ENCODE measurements around the gene FBXO10.

Gene FBXO10

GRCh38 chr9:37508135-37508833 is 67.9 kb downstream of the FBXO10 start:
- no peak for DNase-seq (ENCODE audit: low spot score in 2 of 2)
- in situ Hi-C loops (cut with MboI; ENCODE audit: low sequenced_read_pairs): no loop called here
- Histone ChIP-seq H3K36me3 (replicated peaks) (peaks cover 40% of the 10 kb centered on the region), H3K4me3 (no peak overlapping the region), H3K4me1 (no peaks in the 10 kb centered on the region), H3K27me3 (ENCODE audit: low read depth) (no peaks in the 10 kb centered on the region), H3K9me3 (no peaks in the 10 kb centered on the region)

- Histone ChIP-seq H3K9me3 (no peaks in the 10 kb centered on the region), H3K36me3 (replicated peaks) (peaks cover 47% of the 10 kb centered on the region), H3K4me1 (no peaks in the 10 kb centered on the region), H3K4me3 (no peak overlapping the region), H3K27me3 (ENCODE audit: low read depth) (no peaks in the 10 kb centered on the region)
- no peak for DNase-seq (ENCODE audit: low spot score in 2 of 2)
- in situ Hi-C loops (cut with MboI; ENCODE audit: low sequenced_read_pairs): no loop called here
Measured at GRCh38 chr9:37507566-37508134, 68.5 kb downstream of the FBXO10 start.

GRCh38 chr9:37504605-37505004 is 71.6 kb downstream of the FBXO10 start:
- in situ Hi-C loops (cut with MboI; ENCODE audit: low sequenced_read_pairs): no loop called here
- no peaks in the 10 kb centered on the region for H3K9me3 ChIP-seq
- peaks cover 72% of the 10 kb centered on the region for H3K36me3 ChIP-seq (replicated peaks)

GRCh38 chr9:37503736-37504135 is 72.4 kb downstream of the FBXO10 start:
- in situ Hi-C loops (cut with MboI; ENCODE audit: low sequenced_read_pairs): no loop called here

More at GRCh38 chr9:37504605-37505004, 71.6 kb downstream of the FBXO10 start:
- DNase-seq (ENCODE audit: low spot score in 2 of 2): no peak
- no peaks in the 10 kb centered on the region for H3K4me1 ChIP-seq
- H3K27me3 ChIP-seq (ENCODE audit: low read depth): no peaks in the 10 kb centered on the region
- no peak overlapping the region for H3K4me3 ChIP-seq

GRCh38 chr9:37501957-37502596 is 74.1 kb downstream of the FBXO10 start:
- Histone ChIP-seq H3K9me3 (no peaks in the 10 kb centered on the region), H3K4me1 (no peaks in the 10 kb centered on the region), H3K4me3 (no peak overlapping the region), H3K36me3 (replicated peaks) (peaks cover 87% of the 10 kb centered on the region), H3K27me3 (ENCODE audit: low read depth) (no peaks in the 10 kb centered on the region)
- in situ Hi-C loops (cut with MboI; ENCODE audit: low sequenced_read_pairs): no loop called here
- no peak for DNase-seq (ENCODE audit: low spot score in 2 of 2)

More at GRCh38 chr9:37503736-37504135, 72.4 kb downstream of the FBXO10 start:
- no peak overlapping the region for H3K4me3 ChIP-seq
- H3K27me3 ChIP-seq (ENCODE audit: low read depth): no peaks in the 10 kb centered on the region
- no peaks in the 10 kb centered on the region for H3K4me1 ChIP-seq
- DNase-seq (ENCODE audit: low spot score in 2 of 2): no peak
- H3K9me3 ChIP-seq: no peaks in the 10 kb centered on the region
- H3K36me3 ChIP-seq (replicated peaks): peaks cover 80% of the 10 kb centered on the region

- Histone ChIP-seq H3K27me3 (ENCODE audit: low read depth) (no peaks in the 10 kb centered on the region), H3K9me3 (no peaks in the 10 kb centered on the region), H3K36me3 (replicated peaks) (peaks cover 90% of the 10 kb centered on the region), H3K4me1 (no peaks in the 10 kb centered on the region), H3K4me3 (no peak overlapping the region)
- in situ Hi-C loops (cut with MboI; ENCODE audit: low sequenced_read_pairs): loop anchor here (25.0 kb wide), 1 partner anchor 863 kb away; no protein-coding TSS in a partner anchor
- no peak for DNase-seq (ENCODE audit: low spot score in 2 of 2)
Measured at GRCh38 chr9:37499297-37499696, 76.9 kb downstream of the FBXO10 start.

GRCh38 chr9:37498457-37498856 is 77.7 kb downstream of the FBXO10 start:
- no peaks in the 10 kb centered on the region for H3K27me3 ChIP-seq (ENCODE audit: low read depth)
- no peaks in the 10 kb centered on the region for H3K9me3 ChIP-seq
- H3K36me3 ChIP-seq (replicated peaks): peaks cover 90% of the 10 kb centered on the region
- in situ Hi-C loops (cut with MboI; ENCODE audit: low sequenced_read_pairs): loop anchor here (25.0 kb wide), 1 partner anchor 864 kb away; no protein-coding TSS in a partner anchor
- no peak overlapping the region for H3K4me3 ChIP-seq
- no peaks in the 10 kb centered on the region for H3K4me1 ChIP-seq
- DNase-seq (ENCODE audit: low spot score in 2 of 2): no peak

GRCh38 chr9:37497320-37497719 is 78.9 kb downstream of the FBXO10 start:
- no peak overlapping the region for H3K4me3 ChIP-seq
- H3K36me3 ChIP-seq (replicated peaks): peaks cover 90% of the 10 kb centered on the region
- H3K27me3 ChIP-seq (ENCODE audit: low read depth): no peaks in the 10 kb centered on the region
- no peaks in the 10 kb centered on the region for H3K9me3 ChIP-seq
- in situ Hi-C loops (cut with MboI; ENCODE audit: low sequenced_read_pairs): loop anchor here (25.0 kb wide), 1 partner anchor 865 kb away; no protein-coding TSS in a partner anchor
- H3K4me1 ChIP-seq: no peaks in the 10 kb centered on the region
- no peak for DNase-seq (ENCODE audit: low spot score in 2 of 2)

GRCh38 chr9:37496020-37496419 is 80.2 kb downstream of the FBXO10 start:
- peaks cover 89% of the 10 kb centered on the region for H3K36me3 ChIP-seq (replicated peaks)
- no peaks in the 10 kb centered on the region for H3K9me3 ChIP-seq
- no peaks in the 10 kb centered on the region for H3K27me3 ChIP-seq (ENCODE audit: low read depth)
- no peaks in the 10 kb centered on the region for H3K4me1 ChIP-seq
- in situ Hi-C loops (cut with MboI; ENCODE audit: low sequenced_read_pairs): loop anchor here (25.0 kb wide), 1 partner anchor 866 kb away; no protein-coding TSS in a partner anchor
- H3K4me3 ChIP-seq: no peak overlapping the region
- no peak for DNase-seq (ENCODE audit: low spot score in 2 of 2)

GRCh38 chr9:37495571-37495970 is 80.6 kb downstream of the FBXO10 start:
- Histone ChIP-seq H3K4me1 (no peaks in the 10 kb centered on the region), H3K9me3 (no peaks in the 10 kb centered on the region), H3K36me3 (replicated peaks) (peaks cover 89% of the 10 kb centered on the region), H3K27me3 (ENCODE audit: low read depth) (no peaks in the 10 kb centered on the region), H3K4me3 (no peak overlapping the region)
- no peak for DNase-seq (ENCODE audit: low spot score in 2 of 2)
- in situ Hi-C loops (cut with MboI; ENCODE audit: low sequenced_read_pairs): loop anchor here (25.0 kb wide), 1 partner anchor 867 kb away; no protein-coding TSS in a partner anchor

- Histone ChIP-seq H3K9me3 (no peaks in the 10 kb centered on the region), H3K4me1 (peaks cover 7% of the 10 kb centered on the region; the same call in 1 of the 2 replicates), H3K36me3 (replicated peaks) (peaks cover 95% of the 10 kb centered on the region), H3K27me3 (ENCODE audit: low read depth) (no peaks in the 10 kb centered on the region), H3K4me3 (no peak overlapping the region)
- in situ Hi-C loops (cut with MboI; ENCODE audit: low sequenced_read_pairs): loop anchor here (25.0 kb wide), 1 partner anchor 870 kb away; no protein-coding TSS in a partner anchor
- DNase-seq (ENCODE audit: low spot score in 2 of 2): no peak
Measured at GRCh38 chr9:37491939-37492338, 84.2 kb downstream of the FBXO10 start.

- H3K4me1 ChIP-seq: peaks cover 15% of the 10 kb centered on the region
- H3K4me3 ChIP-seq: peak overlapping the region; percentile 89
- no peaks in the 10 kb centered on the region for H3K9me3 ChIP-seq
- no peak for DNase-seq (ENCODE audit: low spot score in 2 of 2)
- no peaks in the 10 kb centered on the region for H3K27me3 ChIP-seq (ENCODE audit: low read depth)
- in situ Hi-C loops (cut with MboI; ENCODE audit: low sequenced_read_pairs): loop anchor here (10.0 to 25.0 kb wide), 2 partner anchors 418 to 875 kb away; partner anchors contain the start of gene SLC25A51
- H3K36me3 ChIP-seq (replicated peaks): peaks cover 51% of the 10 kb centered on the region
Measured at GRCh38 chr9:37486616-37487548, 89.3 kb downstream of the FBXO10 start.

- DNase-seq (ENCODE audit: low spot score in 2 of 2): peak in 1 of 2 experiments; percentile 22
- peak overlapping the region; percentile 89 for H3K4me3 ChIP-seq
- in situ Hi-C loops (cut with MboI; ENCODE audit: low sequenced_read_pairs): loop anchor here (10.0 to 25.0 kb wide), 2 partner anchors 419 to 876 kb away; partner anchors contain the start of gene SLC25A51
Measured at GRCh38 chr9:37486256-37486615, 89.9 kb downstream of the FBXO10 start.

More at GRCh38 chr9:37486256-37486615, 89.9 kb downstream of the FBXO10 start:
- Histone ChIP-seq H3K27me3 (ENCODE audit: low read depth) (no peaks in the 10 kb centered on the region), H3K36me3 (replicated peaks) (peaks cover 46% of the 10 kb centered on the region), H3K9me3 (no peaks in the 10 kb centered on the region), H3K4me1 (peaks cover 15% of the 10 kb centered on the region)
